ENCODE measurements around the gene C6orf89. TPM values are rescaled to one million over a fixed set of nuclear protein-coding genes. Genes with fewer than 3 reads are reported as not detected.

The C6orf89 gene
- total RNA-seq, 4 donors from 2014 or later, result 29.8 to 42.1 (median 37.9) TPM

DNA sequence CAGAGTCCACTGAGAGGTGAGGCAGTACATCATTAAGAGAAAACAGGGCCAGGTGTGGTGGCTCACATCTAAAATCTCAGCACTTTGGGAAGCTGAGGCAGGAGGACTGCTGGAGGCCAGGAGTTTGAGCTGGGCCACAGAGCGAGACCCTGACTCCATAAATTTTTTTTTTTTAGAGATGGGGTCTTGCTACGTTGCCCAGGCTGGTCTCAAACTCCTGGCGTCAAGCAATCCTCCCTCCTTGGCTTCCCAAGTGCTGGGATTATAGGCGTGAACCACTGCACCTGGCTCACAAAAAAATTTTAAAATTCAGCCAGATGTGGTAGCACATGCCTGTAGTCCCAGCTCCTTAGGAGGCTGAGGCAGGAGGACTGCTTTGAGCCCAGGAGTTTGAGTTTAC is 28.4 kb upstream of the C6orf89 start:
- peaks cover 7% of the 10 kb centered on the region for H3K36me3 ChIP-seq
- H3K9me3 ChIP-seq, result no peaks in the 10 kb centered on the region
- no peak overlapping the region for H3K4me3 ChIP-seq
- no peak for DNase-seq (ENCODE audit: low spot score in 2 of 2)
- H3K27ac ChIP-seq, result no peak overlapping the region
- TF ChIP-seq EP300 (IDR thresholded peaks at IDR 0.05), result no peak
- TF ChIP-seq POLR2A (IDR thresholded peaks at IDR 0.05), result no peak
- TF ChIP-seq, protein P1, sequence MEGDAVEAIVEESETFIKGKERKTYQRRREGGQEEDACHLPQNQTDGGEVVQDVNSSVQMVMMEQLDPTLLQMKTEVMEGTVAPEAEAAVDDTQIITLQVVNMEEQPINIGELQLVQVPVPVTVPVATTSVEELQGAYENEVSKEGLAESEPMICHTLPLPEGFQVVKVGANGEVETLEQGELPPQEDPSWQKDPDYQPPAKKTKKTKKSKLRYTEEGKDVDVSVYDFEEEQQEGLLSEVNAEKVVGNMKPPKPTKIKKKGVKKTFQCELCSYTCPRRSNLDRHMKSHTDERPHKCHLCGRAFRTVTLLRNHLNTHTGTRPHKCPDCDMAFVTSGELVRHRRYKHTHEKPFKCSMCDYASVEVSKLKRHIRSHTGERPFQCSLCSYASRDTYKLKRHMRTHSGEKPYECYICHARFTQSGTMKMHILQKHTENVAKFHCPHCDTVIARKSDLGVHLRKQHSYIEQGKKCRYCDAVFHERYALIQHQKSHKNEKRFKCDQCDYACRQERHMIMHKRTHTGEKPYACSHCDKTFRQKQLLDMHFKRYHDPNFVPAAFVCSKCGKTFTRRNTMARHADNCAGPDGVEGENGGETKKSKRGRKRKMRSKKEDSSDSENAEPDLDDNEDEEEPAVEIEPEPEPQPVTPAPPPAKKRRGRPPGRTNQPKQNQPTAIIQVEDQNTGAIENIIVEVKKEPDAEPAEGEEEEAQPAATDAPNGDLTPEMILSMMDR (IDR thresholded peaks at IDR 0.05), result no peak
- TF ChIP-seq POLR2AphosphoS5 (IDR thresholded peaks at IDR 0.05), result no peak
- 96% methylated on average over 4 of the region's 4 CpGs for WGBS
- H3K4me1 ChIP-seq, result peaks cover 7% of the 10 kb centered on the region
- H3K27me3 ChIP-seq, result no peaks in the 10 kb centered on the region

DNA sequence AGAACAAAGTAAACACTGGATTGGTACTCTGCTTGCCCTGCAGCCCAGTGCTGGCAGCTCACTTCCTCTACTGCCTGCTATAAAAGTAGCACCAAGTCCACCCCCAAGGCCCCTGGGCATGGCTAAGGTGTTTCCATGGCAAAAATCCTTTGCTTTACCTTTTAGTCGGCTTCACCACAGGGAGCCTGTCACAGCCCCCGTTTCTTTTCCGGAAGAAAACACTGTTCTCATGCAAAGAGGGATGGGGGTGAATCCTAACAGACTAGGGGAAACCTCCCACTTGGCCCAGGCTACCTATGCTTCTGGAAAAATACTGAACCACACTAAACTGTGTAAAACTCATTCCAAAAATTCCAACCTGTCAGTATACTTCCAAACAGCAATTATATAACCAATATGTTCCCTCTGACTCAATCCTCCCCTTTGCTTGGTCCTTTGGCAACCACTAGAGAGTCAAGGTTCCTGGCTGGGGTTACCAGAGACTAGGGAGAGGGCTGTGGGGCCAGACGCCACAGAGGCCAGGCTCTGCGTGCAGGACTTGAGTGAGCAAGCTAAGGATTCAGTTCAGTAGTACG is 27.3 kb upstream of the C6orf89 start:
- Histone ChIP-seq H3K4me3 (no peak overlapping the region), H3K9me3 (no peaks in the 10 kb centered on the region), H3K27me3 (no peaks in the 10 kb centered on the region), H3K36me3 (peaks cover 7% of the 10 kb centered on the region), H3K27ac (no peak overlapping the region), H3K4me1 (peaks cover 7% of the 10 kb centered on the region)
- no peak for DNase-seq (ENCODE audit: low spot score in 2 of 2)
- TF ChIP-seq POLR2AphosphoS5 (IDR thresholded peaks at IDR 0.05) (no peak), EP300 (IDR thresholded peaks at IDR 0.05) (no peak), POLR2A (IDR thresholded peaks at IDR 0.05) (no peak)
- TF ChIP-seq, protein P1 (IDR thresholded peaks at IDR 0.05), result no peak
- 59% methylated on average over 6 of the region's 6 CpGs for WGBS

DNA sequence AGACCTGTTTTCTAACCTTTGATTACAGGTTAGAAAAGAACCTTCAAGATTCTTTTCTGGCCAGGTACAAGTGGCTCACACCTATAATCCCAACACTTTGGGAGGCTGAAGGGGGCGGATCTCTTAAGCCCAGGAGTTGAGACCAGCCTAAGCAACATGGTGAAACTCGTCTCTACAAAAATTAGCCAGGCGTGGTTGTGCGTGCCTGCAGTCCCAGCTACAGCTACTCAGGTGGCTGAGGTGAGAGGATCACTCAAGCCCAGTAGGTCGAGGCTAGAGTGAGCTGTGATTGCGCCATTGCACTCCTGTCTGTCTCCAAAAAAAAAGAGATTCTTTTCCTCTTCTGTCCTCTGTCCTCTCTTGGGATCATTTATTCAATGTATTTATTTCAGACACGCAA is 25.6 kb upstream of the C6orf89 start:
- no peaks in the 10 kb centered on the region for H3K9me3 ChIP-seq
- peaks cover 5% of the 10 kb centered on the region for H3K4me1 ChIP-seq
- TF ChIP-seq POLR2A (IDR thresholded peaks at IDR 0.05) (no peak), EP300 (IDR thresholded peaks at IDR 0.05) (no peak), POLR2AphosphoS5 (IDR thresholded peaks at IDR 0.05) (no peak)
- TF ChIP-seq, protein P1 (IDR thresholded peaks at IDR 0.05), result no peak
- H3K27ac ChIP-seq, result no peak overlapping the region
- H3K27me3 ChIP-seq, result no peaks in the 10 kb centered on the region
- 81% methylated on average over 7 of the region's 7 CpGs for whole genome bisulfite sequencing
- no peak overlapping the region for H3K4me3 ChIP-seq
- peaks cover 6% of the 10 kb centered on the region for H3K36me3 ChIP-seq
- DNase-seq (ENCODE audit: low spot score in 2 of 2), result no peak

DNA sequence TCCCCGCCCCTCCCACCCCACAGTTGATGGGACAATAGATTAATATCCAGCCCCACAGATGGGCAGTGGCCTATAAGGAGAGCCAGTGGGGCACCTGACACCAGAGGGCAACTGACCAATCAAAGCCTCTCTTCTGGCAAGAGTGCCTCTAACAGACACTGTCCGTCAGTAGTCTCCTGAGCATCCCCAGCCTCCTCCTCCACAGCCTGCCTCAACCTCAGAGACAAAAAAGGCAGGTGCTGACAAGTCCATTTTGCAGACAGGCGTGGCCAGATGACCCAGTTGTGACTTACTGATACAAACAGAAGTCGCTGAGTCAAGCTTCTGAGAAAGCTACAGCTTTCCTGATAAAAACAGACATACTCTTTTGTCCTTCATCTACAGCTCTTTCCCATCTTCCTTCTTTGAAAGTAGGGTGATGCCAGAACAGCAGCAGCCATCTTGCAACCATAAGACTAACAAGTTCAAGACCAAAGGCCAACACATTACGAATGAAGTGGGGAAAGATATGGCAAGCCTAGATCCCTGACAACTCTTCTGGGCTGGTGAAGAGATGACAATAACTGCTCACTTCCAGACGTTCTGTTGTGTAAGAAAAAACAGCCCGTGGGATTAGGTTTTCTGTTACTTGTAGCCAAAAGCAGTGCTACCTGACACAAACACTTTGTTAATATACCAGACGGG is 23.4 kb upstream of the C6orf89 start:
- WGBS, result 60% methylated on average over 7 of the region's 8 CpGs
- no peak overlapping the region for H3K27ac ChIP-seq
- H3K4me1 ChIP-seq, result peaks cover 5% of the 10 kb centered on the region

DNA sequence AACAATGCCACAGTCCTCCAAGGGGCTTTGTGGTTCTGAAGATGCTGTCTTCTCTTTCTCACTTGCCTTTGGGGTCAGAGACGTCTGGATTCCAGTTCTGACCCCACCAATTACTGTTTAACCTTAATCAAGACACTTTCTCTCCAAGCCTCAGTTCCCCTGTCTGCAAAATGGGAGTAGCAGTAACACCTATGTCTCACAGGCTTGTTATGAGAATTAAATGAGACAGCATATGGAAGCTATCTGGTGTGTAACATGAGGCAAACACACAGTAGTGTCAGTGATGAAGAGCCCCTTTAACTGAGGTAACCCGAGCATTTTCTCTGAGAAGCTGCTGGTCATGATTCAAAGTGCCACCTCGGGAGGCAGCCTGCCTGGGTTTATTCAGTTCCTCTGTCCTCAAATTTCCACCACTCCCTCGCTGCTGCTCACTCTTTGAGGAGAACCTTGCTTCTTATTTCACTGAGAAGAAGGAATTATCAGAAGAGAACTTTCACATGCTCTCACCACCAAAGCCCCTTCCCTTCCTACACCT is 22.8 kb upstream of the C6orf89 start:
- Histone ChIP-seq H3K27ac (no peak overlapping the region), H3K27me3 (no peaks in the 10 kb centered on the region), H3K4me1 (peaks cover 5% of the 10 kb centered on the region), H3K36me3 (no peaks in the 10 kb centered on the region), H3K9me3 (no peaks in the 10 kb centered on the region), H3K4me3 (no peak overlapping the region)
- 82% methylated on average over 4 of the region's 4 CpGs for WGBS
- DNase-seq (ENCODE audit: low spot score in 2 of 2), result no peak
- TF ChIP-seq POLR2A (IDR thresholded peaks at IDR 0.05), result no peak
- no peak for TF ChIP-seq POLR2AphosphoS5 (IDR thresholded peaks at IDR 0.05)
- TF ChIP-seq EP300 (IDR thresholded peaks at IDR 0.05), result no peak
- TF ChIP-seq, protein P1 (IDR thresholded peaks at IDR 0.05), result no peak

More for the DNA sequence above, 23.4 kb upstream of the C6orf89 start:
- no peak for DNase-seq (ENCODE audit: low spot score in 2 of 2)
- Histone ChIP-seq H3K36me3 (no peaks in the 10 kb centered on the region), H3K9me3 (no peaks in the 10 kb centered on the region), H3K4me3 (no peak overlapping the region), H3K27me3 (no peaks in the 10 kb centered on the region)
- no peak for TF ChIP-seq EP300 (IDR thresholded peaks at IDR 0.05)
- no peak for TF ChIP-seq POLR2AphosphoS5 (IDR thresholded peaks at IDR 0.05)
- TF ChIP-seq POLR2A (IDR thresholded peaks at IDR 0.05), result no peak
- TF ChIP-seq, protein P1 (IDR thresholded peaks at IDR 0.05), result no peak

Measured in suprapubic skin (tissue), 4 donors.